Measurements from ENCODE around the gene POU2AF1. TPM values are rescaled to one million over a fixed set of nuclear protein-coding genes. Genes with fewer than 3 reads are reported as not detected.

Gene POU2AF1
- total RNA-seq, 3 donors from 2014 or later (not counting 1 experiment from before 2014, with no cell fraction given), result 0.82 to 16.8 (median 1.1) TPM

GRCh38 chr11:111361052-111361801 lies 17.8 kb downstream of the POU2AF1 start:
- Histone ChIP-seq H3K9me3 (ENCODE audit: control insufficient read depth, insufficient read depth, low read length) (no peaks in the 10 kb centered on the region), H3K4me3 (ENCODE audit: low read length) (no peak overlapping the region), H3K27ac (ENCODE audit: low read length) (no peak overlapping the region), H3K36me3 (ENCODE audit: control insufficient read depth, insufficient read depth, low read length) (no peaks in the 10 kb centered on the region), H3K4me1 (ENCODE audit: control insufficient read depth, insufficient read depth, low read length) (peaks cover 2% of the 10 kb centered on the region), H3K27me3 (ENCODE audit: control insufficient read depth, insufficient read depth, low read length) (no peaks in the 10 kb centered on the region)
- Mint-ChIP-seq H3K4me3 (no peak overlapping the region), H3K27me3 (ENCODE audit: low read depth in 2 of 2) (no peaks in the 10 kb centered on the region), H3K4me1 (no peaks in the 10 kb centered on the region), H3K36me3 (no peaks in the 10 kb centered on the region), H3K27ac (no peak overlapping the region), H3K9me3 (no peaks in the 10 kb centered on the region)
- intact Hi-C loops (cut with micrococcal nuclease), result no loop called here
- ATAC-seq (no peak), DNase-seq (no peak)
- TF ChIP-seq, protein P1, sequence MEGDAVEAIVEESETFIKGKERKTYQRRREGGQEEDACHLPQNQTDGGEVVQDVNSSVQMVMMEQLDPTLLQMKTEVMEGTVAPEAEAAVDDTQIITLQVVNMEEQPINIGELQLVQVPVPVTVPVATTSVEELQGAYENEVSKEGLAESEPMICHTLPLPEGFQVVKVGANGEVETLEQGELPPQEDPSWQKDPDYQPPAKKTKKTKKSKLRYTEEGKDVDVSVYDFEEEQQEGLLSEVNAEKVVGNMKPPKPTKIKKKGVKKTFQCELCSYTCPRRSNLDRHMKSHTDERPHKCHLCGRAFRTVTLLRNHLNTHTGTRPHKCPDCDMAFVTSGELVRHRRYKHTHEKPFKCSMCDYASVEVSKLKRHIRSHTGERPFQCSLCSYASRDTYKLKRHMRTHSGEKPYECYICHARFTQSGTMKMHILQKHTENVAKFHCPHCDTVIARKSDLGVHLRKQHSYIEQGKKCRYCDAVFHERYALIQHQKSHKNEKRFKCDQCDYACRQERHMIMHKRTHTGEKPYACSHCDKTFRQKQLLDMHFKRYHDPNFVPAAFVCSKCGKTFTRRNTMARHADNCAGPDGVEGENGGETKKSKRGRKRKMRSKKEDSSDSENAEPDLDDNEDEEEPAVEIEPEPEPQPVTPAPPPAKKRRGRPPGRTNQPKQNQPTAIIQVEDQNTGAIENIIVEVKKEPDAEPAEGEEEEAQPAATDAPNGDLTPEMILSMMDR (IDR thresholded peaks at IDR 0.05), result no peak
- 76% methylated on average over 6 of the region's 7 CpGs for WGBS (ENCODE audit: insufficient coverage)

DNA sequence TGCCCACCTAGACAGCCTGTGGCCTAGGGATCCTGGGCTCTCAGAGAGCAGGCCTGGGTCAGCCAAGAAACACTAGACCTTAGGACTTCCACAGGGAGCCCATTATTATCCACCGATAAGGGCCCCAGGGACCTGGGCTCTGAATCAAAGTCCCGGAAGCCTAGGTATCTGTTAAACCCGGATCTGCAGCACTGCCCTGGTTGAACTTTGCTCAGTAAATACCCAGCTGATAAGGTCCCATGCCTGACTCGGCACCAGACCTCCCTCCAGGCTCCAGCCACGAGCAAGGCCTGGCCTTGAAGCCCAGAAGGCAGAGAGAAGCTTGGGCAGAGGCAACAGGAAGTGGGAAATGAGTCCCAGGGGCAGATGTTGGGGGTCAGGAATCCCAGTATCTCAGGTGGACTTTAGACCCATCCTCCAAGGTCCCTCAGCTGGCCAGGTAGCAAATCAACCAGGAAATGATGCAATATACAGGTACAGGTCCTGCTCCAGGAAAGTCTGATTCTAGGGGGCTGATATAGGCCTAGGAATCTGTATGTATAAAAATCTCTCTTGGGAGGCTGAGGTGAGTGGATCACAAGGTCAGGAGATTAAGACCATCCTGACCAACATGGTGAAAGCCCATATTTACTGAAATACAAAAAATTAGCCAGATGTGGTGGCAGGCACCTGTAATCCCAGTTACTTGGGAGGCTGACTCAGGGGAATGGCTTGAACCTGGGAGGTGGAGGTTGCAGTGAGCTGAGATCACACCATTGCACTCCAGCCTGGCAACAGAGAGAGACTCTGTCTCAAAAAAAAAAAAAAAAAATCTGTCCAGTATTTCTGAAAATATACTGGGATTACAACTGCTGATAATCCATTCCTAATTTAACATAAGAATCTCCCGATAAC lies 18.7 kb downstream of the POU2AF1 start:
- Mint-ChIP-seq H3K27ac (no peak overlapping the region), H3K36me3 (no peaks in the 10 kb centered on the region), H3K4me3 (no peak overlapping the region), H3K27me3 (ENCODE audit: low read depth in 2 of 2) (no peaks in the 10 kb centered on the region), H3K9me3 (no peaks in the 10 kb centered on the region), H3K4me1 (no peaks in the 10 kb centered on the region)
- DNase-seq (no peak), ATAC-seq (no peak)
- H3K27me3 ChIP-seq (ENCODE audit: control insufficient read depth, insufficient read depth, low read length), result no peaks in the 10 kb centered on the region
- intact Hi-C loops (cut with micrococcal nuclease), result no loop called here
- WGBS (ENCODE audit: insufficient coverage), result 91% methylated on average over 6 of the region's 6 CpGs
- H3K4me1 ChIP-seq (ENCODE audit: control insufficient read depth, insufficient read depth, low read length), result peaks cover 2% of the 10 kb centered on the region
- no peaks in the 10 kb centered on the region for H3K9me3 ChIP-seq (ENCODE audit: control insufficient read depth, insufficient read depth, low read length)
- no peak overlapping the region for H3K27ac ChIP-seq (ENCODE audit: low read length)
- no peaks in the 10 kb centered on the region for H3K36me3 ChIP-seq (ENCODE audit: control insufficient read depth, insufficient read depth, low read length)
- TF ChIP-seq, protein P1 (IDR thresholded peaks at IDR 0.05), result no peak
- no peak overlapping the region for H3K4me3 ChIP-seq (ENCODE audit: low read length)

GRCh38 chr11:111359223-111360149 lies 19.6 kb downstream of the POU2AF1 start:
- no peaks in the 10 kb centered on the region for H3K9me3 Mint-ChIP-seq
- WGBS (ENCODE audit: insufficient coverage), result 85% methylated on average over 7 of the region's 7 CpGs
- H3K27me3 Mint-ChIP-seq (ENCODE audit: low read depth in 2 of 2), result no peaks in the 10 kb centered on the region
- no peak overlapping the region for H3K4me3 Mint-ChIP-seq
- no peak for ATAC-seq
- Histone ChIP-seq H3K4me1 (ENCODE audit: control insufficient read depth, insufficient read depth, low read length) (peaks cover 2% of the 10 kb centered on the region), H3K27ac (ENCODE audit: low read length) (no peak overlapping the region), H3K9me3 (ENCODE audit: control insufficient read depth, insufficient read depth, low read length) (no peaks in the 10 kb centered on the region), H3K36me3 (ENCODE audit: control insufficient read depth, insufficient read depth, low read length) (no peaks in the 10 kb centered on the region), H3K4me3 (ENCODE audit: low read length) (no peak overlapping the region), H3K27me3 (ENCODE audit: control insufficient read depth, insufficient read depth, low read length) (no peaks in the 10 kb centered on the region)
- peak in 1 of 2 donors; percentile 18 for DNase-seq
- no peak overlapping the region for H3K27ac Mint-ChIP-seq
- H3K4me1 Mint-ChIP-seq, result no peaks in the 10 kb centered on the region
- H3K36me3 Mint-ChIP-seq, result no peaks in the 10 kb centered on the region
- intact Hi-C loops (cut with micrococcal nuclease), result no loop called here
- TF ChIP-seq, protein P1 (IDR thresholded peaks at IDR 0.05), result no peak
